HG03095 (cell line): ENCODE data around the gene EHMT2.
A peak's percentile ranks its signal among the peaks of the same experiment; 100 is the strongest.
"Not testable (repeated sequence)": the region's sequence is repeated elsewhere in the genome, so short reads cannot be mapped to it uniquely, and the experiment has no call there.

Source experiments
- ATAC-seq: cut with Tn5 transposase; IDR thresholded peaks from one replicate; pipeline ENCODE4 v1.9.1; 2021; ENCODE audit warnings: moderate library complexity; ENCODE audit not compliant: unreplicated experiment

Gene EHMT2

DNA sequence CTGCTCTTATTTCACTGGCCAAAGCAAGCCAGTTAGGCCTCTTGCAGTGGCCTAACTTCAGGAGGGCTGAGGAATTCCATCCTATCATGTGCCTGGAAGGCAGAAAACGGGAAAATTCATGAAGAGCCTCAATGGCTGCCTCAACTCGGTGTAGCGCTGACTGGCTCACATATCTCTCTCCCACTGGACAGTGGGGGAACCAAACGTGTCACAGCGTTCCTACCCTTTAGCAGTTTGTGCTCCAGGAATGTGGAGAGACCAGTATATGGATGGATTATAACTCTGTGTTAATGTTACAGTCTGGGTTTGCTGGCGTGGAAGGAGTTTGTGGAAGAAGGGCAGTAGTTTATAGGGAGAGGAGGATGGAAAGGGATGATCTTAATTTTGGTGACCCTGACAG is 18.3 kb upstream of the EHMT2 start:
- no peak for ATAC-seq

GRCh38 chr6:31915351-31915750 is 17.9 kb upstream of the EHMT2 start:
- ATAC-seq: no peak

DNA sequence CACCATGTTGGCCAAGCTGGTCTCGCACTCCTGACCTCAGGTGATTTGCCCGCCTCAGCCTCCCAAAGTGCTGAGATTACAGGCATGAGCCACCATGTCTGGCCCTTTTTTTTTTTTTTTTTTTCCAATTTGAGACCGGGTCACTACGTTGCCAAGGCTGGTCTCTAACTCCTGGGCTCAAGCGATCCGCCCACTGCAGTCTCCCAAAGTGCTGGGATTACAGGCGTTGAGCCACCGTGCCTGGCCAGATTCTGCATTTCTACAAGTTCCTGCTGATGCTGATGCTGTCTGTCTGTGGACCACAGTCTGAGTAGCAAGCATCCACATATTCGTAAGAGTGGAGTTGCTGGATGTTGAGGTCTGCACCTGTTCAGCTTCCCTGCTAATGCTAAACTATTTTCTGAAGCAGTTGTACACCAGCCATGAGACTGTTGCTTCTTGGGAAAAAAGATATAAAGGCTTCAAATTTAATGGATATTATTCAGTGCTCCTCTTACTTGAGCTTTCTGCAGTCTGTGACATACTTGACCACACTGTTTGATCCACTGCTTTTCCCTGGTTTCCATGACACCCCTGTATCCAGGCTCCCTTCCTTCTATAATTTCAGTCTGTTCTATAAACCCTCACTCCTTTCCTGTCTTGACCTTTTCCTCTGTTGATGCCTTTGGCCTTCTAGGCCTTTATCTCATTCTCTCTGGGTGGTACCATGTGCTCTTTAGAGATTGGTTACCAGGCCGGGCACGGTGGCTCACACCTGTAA is 14.5 kb upstream of the EHMT2 start:
- no peak for ATAC-seq

GRCh38 chr6:31909298-31909697 is 11.8 kb upstream of the EHMT2 start:
- not testable (repeated sequence) for ATAC-seq

- peak; percentile 69 for ATAC-seq
Observed at GRCh38 chr6:31908791-31909190, 11.3 kb upstream of the EHMT2 start.

DNA sequence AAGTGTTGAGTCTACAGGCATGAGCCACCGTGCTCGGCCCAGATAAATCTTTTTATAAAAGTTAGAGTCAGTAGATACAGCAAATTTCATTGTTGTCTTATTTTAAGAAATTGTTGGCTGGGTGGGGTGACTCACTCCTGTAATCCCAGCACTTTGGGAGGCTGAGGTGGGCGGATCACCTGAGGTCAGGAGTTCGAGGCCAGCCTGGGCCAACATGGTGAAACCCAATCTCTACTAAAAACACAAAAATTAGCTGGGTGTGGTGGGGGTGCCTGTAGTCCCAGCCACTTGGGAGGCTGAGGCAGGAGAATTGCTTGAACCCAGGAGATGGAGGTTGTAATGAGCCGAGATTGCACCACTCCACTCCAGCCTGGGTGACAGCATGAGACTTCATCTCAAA is 10.8 kb upstream of the EHMT2 start:
- not testable (repeated sequence) for ATAC-seq

GRCh38 chr6:31907158-31907813 is 9.8 kb upstream of the EHMT2 start:
- no peak for ATAC-seq

GRCh38 chr6:31906727-31907126 is 9.2 kb upstream of the EHMT2 start:
- ATAC-seq: not testable (repeated sequence)

DNA sequence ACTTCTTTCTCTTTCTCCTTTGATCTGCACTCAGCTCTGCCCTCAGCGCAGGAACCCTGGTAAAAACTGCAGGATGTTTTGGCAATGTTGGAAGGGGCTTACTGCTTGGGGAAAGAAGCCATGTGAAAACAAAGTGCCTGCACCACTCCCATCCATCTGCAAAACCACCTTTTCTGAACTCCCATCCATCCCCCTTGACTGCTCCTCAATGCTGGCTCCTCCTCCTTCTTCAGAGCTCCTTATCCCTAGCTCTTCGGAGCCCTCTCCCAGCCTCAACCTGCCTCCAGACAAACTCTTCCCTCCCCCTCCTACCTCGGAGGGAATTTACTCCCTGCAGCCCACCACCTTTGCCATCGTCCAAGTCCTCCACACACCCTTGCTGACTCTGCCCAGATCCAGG is 8.6 kb upstream of the EHMT2 start:
- no peak for ATAC-seq

DNA sequence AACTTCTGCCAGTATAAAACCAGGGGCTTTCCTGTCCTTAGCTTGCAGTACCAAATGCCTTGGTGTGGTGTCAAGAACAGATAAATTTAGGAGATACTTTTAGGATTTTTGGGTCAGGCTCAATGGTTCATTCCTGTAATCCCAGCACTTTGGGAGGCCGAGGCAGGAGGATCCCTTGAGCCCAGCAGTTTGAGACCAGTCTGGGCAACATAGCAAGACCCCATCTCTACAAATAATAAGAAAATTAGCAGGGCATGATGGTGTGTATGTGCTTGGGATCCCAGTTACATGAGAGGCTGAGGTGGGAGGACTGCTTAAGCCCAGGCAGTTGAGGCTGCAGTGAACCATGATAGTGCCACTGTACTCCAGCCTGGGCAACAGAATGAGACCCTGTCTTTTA is 7.5 kb upstream of the EHMT2 start:
- no peak for ATAC-seq

DNA sequence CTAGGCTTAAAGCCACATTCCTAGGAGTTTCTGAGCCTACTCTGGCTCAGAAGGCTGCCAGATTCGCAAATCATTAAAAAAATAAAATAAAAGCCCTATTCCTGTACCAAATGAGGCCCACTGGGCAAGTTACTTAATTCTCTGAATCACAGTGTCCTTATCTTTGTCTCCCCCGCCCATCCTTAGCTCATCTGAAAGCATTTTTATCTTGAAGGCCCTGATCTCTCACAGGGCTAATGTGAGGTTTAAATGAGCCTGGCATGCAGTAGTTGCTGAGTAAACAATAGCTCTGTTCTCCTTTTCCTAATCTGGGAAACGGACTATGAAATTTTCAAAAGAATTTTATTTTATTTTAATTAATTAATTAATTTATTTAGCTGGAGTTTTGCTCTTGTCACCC is 6.5 kb upstream of the EHMT2 start:
- no peak for ATAC-seq

- ATAC-seq: no peak
Observed at GRCh38 chr6:31901953-31902643, 4.6 kb upstream of the EHMT2 start, which contains the start of gene ZBTB12. ZBTB12 (minus strand) TSS chr6:31902086; CDS start chr6:31901305, 781 bp downstream.

GRCh38 chr6:31901415-31901952 is 4.0 kb upstream of the EHMT2 start:
- ATAC-seq: no peak

GRCh38 chr6:31900917-31901414 is 3.5 kb upstream of the EHMT2 start:
- ATAC-seq: no peak

- no peak for ATAC-seq
Observed at GRCh38 chr6:31899882-31900722, 2.6 kb upstream of the EHMT2 start.

DNA sequence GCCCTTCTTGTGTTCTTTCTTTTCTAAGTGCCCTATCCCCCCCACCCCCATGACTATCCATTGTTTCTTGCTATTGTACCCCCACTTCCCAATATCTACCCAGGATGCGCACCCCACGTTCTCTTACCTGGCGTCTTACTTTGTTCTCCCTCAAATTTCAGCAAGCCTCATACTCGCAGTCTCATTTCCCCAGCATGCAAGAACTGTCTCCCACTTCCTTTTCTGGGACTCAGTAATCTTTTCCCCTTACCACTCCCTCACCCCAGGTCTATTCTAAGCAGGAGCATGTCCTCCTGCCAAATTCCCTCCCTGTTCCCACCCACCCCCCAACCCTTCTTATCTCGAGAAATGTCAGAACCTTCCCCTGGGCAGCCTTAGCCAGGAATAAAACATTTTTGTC is 1.7 kb upstream of the EHMT2 start:
- no peak for ATAC-seq

DNA sequence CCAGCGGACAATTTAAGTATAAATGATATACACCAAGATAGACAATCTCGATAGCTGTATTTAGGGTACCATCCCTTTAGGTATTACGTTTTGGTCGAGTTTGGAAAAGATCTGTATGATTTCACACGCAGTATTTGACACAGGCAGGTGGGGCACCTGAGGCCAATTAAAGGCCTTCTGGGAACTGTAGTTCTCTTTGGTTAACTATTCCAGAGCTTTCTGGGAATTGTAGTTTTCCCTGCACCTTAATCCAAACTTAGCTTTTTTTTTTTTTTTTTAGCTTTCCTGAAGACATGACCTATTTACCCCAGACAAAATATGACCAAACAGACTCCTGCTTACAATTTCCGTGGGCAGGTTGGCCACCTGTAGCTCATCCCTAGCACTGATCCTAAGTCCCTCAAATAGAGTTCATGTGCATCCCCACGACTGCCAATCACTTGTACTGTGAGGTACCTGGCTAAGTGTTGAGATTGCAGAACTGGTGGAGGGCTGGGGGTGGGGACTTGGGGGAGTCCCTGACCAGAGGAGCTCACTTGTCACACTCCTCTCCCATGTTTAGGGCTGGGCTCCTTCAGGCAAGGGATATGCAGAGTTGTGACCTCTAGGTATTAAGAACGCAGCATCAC is 999 bp upstream of the EHMT2 start:
- ATAC-seq: no peak

DNA sequence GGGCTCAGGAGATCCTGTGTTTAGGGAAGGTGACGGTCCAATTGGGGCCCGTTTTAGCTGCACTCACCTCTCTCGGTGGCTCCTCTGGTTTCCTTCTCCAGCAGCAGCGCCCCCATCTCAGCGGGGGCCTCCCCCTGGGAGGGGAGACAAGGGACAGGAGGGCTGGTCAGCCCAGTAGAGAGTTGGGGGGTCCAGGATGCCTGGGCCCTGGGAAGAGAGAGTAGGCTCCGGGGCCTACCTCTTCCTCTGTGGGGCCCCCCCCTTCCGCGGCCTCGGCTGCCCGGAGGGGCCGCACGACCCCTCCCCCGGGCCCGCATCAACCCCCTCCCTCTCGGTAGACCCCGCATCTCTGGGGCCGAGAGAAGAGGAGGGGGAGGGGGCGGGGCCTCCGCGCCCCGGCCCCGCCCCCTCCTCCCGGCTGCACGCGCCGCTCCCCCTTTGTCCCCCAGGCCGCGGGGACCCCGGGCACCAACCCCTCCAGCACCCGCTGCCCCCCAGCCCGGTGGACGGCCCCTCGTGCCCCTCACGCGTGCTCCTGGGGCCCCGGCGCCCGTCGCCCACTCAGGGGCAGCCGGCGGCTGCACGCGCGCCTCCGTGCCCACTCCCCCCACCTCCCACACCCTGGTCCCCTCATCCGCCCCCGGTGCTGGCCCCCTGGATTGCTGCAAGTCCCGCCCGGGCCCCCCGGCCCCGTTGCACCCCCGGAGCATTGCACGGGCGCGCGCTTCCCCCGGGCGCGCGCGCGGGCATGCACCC is 464 bp downstream of the EHMT2 start:
- no peak for ATAC-seq

GRCh38 chr6:31896493-31896855 is 1.0 kb downstream of the EHMT2 start:
- no peak for ATAC-seq
